Neural crest cell (in vitro differentiated cells): ENCODE measurements around the gene NUCB2. TPM values are rescaled to one million over a fixed set of nuclear protein-coding genes. Genes with fewer than 3 reads are reported as not detected.

Experiments used
- DNase-seq: peaks from one replicate; pipeline ENCODE4 v3.0.0; 2021; ENCODE audit warnings: low read depth, mixed read lengths, low spot score
- H3K27ac Mint-ChIP-seq: one replicate; pipeline ENCODE4 v1.8.0; 2021; ENCODE audit warnings: mild to moderate bottlenecking, mixed read lengths; ENCODE audit not compliant: unreplicated experiment
- H3K27me3 Mint-ChIP-seq: 2 replicates; pipeline ENCODE4 v1.8.0; 2021; ENCODE audit warnings: low read depth, mild to moderate bottlenecking, mixed read lengths
- H3K36me3 Mint-ChIP-seq: 2 replicates; pipeline ENCODE4 v1.8.0; 2021; ENCODE audit warnings: low read depth, mild to moderate bottlenecking, mixed read lengths
- H3K4me1 Mint-ChIP-seq: 2 replicates; pipeline ENCODE4 v1.8.0; 2021; ENCODE audit warnings: mixed read lengths
- H3K4me3 Mint-ChIP-seq: one replicate; pipeline ENCODE4 v1.8.0; 2021; ENCODE audit warnings: mild to moderate bottlenecking, mixed read lengths
- H3K9me3 Mint-ChIP-seq: 2 replicates; pipeline ENCODE4 v1.8.0; 2021; ENCODE audit warnings: mixed read lengths
- total RNA-seq: library from RNA; stranded (reverse); gene quantifications from 2 replicates; pipeline ENCODE4 v1.2.1, GENCODE V29; 2021
- TF ChIP-seq, protein P1 (sequence below): fragments of 200-600 bp; sonication (generic); conservative IDR thresholded peaks from 2 replicates; pipeline ENCODE4 v1.5.0; 2021; ENCODE audit warnings: antibody characterized with exemption, mild to moderate bottlenecking

Gene NUCB2
- total RNA-seq, 1 donor from 2014 or later, result 59.3 TPM

GRCh38 chr11:17273211-17273610 is 3.3 kb upstream of the NUCB2 start:
- H3K4me1 Mint-ChIP-seq, result peaks cover 18% of the 10 kb centered on the region
- no peaks in the 10 kb centered on the region for H3K9me3 Mint-ChIP-seq
- no peak overlapping the region for H3K4me3 Mint-ChIP-seq
- H3K27me3 Mint-ChIP-seq, result no peaks in the 10 kb centered on the region
- no peak overlapping the region for H3K27ac Mint-ChIP-seq
- TF ChIP-seq, protein P1, sequence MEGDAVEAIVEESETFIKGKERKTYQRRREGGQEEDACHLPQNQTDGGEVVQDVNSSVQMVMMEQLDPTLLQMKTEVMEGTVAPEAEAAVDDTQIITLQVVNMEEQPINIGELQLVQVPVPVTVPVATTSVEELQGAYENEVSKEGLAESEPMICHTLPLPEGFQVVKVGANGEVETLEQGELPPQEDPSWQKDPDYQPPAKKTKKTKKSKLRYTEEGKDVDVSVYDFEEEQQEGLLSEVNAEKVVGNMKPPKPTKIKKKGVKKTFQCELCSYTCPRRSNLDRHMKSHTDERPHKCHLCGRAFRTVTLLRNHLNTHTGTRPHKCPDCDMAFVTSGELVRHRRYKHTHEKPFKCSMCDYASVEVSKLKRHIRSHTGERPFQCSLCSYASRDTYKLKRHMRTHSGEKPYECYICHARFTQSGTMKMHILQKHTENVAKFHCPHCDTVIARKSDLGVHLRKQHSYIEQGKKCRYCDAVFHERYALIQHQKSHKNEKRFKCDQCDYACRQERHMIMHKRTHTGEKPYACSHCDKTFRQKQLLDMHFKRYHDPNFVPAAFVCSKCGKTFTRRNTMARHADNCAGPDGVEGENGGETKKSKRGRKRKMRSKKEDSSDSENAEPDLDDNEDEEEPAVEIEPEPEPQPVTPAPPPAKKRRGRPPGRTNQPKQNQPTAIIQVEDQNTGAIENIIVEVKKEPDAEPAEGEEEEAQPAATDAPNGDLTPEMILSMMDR, result no peak
- H3K36me3 Mint-ChIP-seq, result no peaks in the 10 kb centered on the region
- DNase-seq, result no peak

GRCh38 chr11:17273668-17274282 is 2.8 kb upstream of the NUCB2 start:
- TF ChIP-seq, protein P1, result no peak
- Mint-ChIP-seq H3K4me3 (peak overlapping the region; percentile 41), H3K36me3 (no peaks in the 10 kb centered on the region), H3K4me1 (peaks cover 22% of the 10 kb centered on the region), H3K9me3 (no peaks in the 10 kb centered on the region), H3K27me3 (no peaks in the 10 kb centered on the region), H3K27ac (no peak overlapping the region)
- DNase-seq, result no peak

- no peaks in the 10 kb centered on the region for H3K27me3 Mint-ChIP-seq
- H3K4me1 Mint-ChIP-seq, result peaks cover 22% of the 10 kb centered on the region
- no peak for DNase-seq
- no peaks in the 10 kb centered on the region for H3K36me3 Mint-ChIP-seq
- TF ChIP-seq, protein P1, result no peak
- no peaks in the 10 kb centered on the region for H3K9me3 Mint-ChIP-seq
- H3K27ac Mint-ChIP-seq, result peak overlapping the region; percentile 87
- H3K4me3 Mint-ChIP-seq, result peak overlapping the region; percentile 56
Observed at GRCh38 chr11:17275400-17276235, 921 bp upstream of the NUCB2 start.

DNA sequence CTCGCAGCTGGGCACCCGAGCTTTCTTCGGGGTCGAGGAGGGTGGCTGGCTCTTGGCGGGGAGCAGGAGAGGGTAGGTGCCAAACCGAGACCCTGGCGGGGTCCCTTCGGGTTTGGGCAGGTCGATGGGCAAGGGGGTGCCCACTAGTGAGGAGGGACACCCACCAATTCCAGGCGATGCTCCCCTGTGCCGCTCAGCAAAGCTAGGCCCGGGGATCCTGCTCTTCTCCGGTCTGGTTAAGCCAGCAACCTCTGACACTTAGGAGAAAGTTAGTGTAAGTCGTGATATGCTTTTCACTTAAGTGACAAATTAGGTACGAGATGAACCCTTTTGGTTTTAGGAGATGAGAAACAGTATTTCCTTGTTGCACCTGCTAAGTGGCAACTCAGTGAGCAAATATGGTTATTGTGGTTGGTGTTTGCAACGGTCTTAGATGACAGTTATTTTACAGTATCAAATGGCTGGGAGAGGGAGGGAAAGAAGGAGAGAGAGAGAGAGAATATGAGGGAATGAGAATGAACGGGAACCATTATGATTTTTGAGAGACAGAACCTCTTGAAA is 565 bp downstream of the NUCB2 start:
- TF ChIP-seq, protein P1, result no peak
- DNase-seq, result no peak
- Mint-ChIP-seq H3K36me3 (no peaks in the 10 kb centered on the region), H3K27me3 (no peaks in the 10 kb centered on the region), H3K9me3 (no peaks in the 10 kb centered on the region), H3K27ac (no peak overlapping the region), H3K4me3 (peak overlapping the region; percentile 56), H3K4me1 (peaks cover 22% of the 10 kb centered on the region)

GRCh38 chr11:17280494-17281127 is 4.1 kb downstream of the NUCB2 start:
- DNase-seq, result no peak
- TF ChIP-seq, protein P1, result no peak
- Mint-ChIP-seq H3K27ac (no peak overlapping the region), H3K9me3 (no peaks in the 10 kb centered on the region), H3K27me3 (no peaks in the 10 kb centered on the region), H3K36me3 (no peaks in the 10 kb centered on the region), H3K4me1 (peaks cover 18% of the 10 kb centered on the region), H3K4me3 (no peak overlapping the region)
